ENCODE measurements around the gene RHOT1. TPM values are rescaled to one million over a fixed set of nuclear protein-coding genes. Genes with fewer than 3 reads are reported as not detected.

RHOT1 gene
- total and polyA plus RNA-seq, 12 donors, result 32.5 to 76.6 (median 48.5) TPM

DNA sequence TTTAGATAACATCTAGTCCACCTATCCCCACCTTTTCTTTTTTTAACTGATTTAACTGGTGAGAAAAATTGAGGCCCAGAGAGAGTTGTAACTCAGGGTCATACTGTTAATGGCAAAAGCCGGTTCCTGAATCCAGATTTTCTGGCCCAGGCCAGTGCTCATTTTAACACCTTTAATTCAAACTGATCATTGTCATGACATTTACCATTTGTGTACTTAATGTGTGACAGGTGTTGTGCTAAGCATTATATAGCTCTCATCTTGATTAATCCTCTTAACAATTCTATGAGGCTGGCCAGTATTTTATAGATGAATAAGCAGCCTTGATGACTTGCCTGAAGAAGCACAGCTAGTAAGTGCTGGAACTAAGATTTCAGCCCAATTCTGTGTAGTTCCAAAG, 14.4 kb downstream of the RHOT1 start:
- DNase-seq, result no peak
- no peaks in the 10 kb centered on the region for H3K9me3 ChIP-seq
- H3K27me3 ChIP-seq, result no peaks in the 10 kb centered on the region
- H3K4me1 ChIP-seq, result peaks cover 4 to 43% (median 25%) of the 10 kb centered on the region in 9 donors
- no peak for ATAC-seq
- 75 to 79% methylated on average over 1 of the region's 1 CpG for WGBS, 2 donors
- TF ChIP-seq, protein P1, sequence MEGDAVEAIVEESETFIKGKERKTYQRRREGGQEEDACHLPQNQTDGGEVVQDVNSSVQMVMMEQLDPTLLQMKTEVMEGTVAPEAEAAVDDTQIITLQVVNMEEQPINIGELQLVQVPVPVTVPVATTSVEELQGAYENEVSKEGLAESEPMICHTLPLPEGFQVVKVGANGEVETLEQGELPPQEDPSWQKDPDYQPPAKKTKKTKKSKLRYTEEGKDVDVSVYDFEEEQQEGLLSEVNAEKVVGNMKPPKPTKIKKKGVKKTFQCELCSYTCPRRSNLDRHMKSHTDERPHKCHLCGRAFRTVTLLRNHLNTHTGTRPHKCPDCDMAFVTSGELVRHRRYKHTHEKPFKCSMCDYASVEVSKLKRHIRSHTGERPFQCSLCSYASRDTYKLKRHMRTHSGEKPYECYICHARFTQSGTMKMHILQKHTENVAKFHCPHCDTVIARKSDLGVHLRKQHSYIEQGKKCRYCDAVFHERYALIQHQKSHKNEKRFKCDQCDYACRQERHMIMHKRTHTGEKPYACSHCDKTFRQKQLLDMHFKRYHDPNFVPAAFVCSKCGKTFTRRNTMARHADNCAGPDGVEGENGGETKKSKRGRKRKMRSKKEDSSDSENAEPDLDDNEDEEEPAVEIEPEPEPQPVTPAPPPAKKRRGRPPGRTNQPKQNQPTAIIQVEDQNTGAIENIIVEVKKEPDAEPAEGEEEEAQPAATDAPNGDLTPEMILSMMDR (IDR thresholded peaks at IDR 0.05), result no peak
- H3K4me3 ChIP-seq, result no peak overlapping the region
- no peak overlapping the region for H3K27ac ChIP-seq
- intact Hi-C loops (cut with DNase I), result no loop called here
- peaks cover 0 to 74% (median 12%) of the 10 kb centered on the region in 9 donors for H3K36me3 ChIP-seq

DNA sequence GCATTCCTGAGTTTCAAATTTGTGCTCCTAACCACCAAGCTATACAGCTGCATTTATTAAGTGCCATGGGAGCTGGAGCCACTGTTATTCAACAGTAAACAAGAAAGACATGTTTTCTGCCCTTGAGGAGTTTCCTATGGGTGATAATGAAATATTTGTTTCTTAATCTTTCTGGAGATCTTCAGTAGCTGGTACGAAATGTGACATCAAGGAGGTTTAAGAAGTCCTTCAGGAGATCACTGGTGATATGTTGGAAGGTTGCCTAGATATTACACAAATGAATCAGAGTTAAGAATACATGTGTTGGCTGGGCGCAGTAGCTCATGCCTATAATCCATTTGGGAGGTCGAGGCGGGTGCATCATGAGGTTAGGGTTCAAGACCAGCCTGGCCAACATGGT, 14.9 kb downstream of the RHOT1 start:
- H3K36me3 ChIP-seq, result peaks cover 0 to 77% (median 12%) of the 10 kb centered on the region in 9 donors
- ATAC-seq (no peak), DNase-seq (no peak)
- intact Hi-C loops (cut with DNase I), result no loop called here
- H3K4me1 ChIP-seq, result peaks cover 3 to 37% (median 21%) of the 10 kb centered on the region in 9 donors
- no peak overlapping the region for H3K27ac ChIP-seq
- WGBS, 2 donors, result 85% methylated on average over 4 of the region's 4 CpGs
- H3K4me3 ChIP-seq, result no peak overlapping the region
- H3K27me3 ChIP-seq, result no peaks in the 10 kb centered on the region
- TF ChIP-seq, protein P1 (IDR thresholded peaks at IDR 0.05), result no peak
- no peaks in the 10 kb centered on the region for H3K9me3 ChIP-seq

DNA sequence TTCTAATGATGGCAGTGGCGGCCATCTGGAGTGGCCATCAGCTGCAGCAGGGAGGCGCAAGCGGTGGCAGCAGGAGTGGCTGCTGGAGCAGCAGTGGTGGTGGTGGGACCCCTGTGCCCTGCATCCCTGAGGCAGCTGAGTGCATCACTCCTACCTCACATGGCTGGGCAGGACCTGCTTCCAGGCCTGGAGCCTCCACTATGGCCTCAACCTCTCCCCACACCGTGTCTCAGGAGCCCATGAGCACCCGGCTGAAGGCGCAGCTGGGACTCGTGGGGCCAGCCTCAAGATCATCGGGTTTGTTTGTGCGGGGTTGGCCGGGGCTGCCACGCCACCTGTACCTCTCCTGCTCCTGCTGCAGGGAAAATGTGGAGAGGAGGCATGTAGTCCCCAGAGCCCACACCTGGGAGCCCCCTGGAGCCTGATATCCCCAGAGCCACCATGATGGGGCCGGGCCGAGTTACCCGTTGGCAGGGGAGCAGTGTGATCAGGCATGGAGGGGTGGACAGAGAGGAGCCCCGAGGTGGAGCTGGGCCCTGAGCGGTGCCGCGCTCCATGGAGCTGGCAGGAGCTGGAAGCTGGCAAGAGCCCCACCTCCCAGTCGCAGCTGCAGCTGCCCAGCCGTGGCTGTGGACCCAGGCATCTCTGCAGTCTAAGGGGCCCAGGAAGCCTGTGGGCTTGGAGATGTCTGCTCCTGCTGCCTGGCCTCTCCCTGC, 16.7 kb downstream of the RHOT1 start:
- Histone ChIP-seq H3K27me3 (no peaks in the 10 kb centered on the region), H3K4me1 (peaks cover 0 to 29% (median 14%) of the 10 kb centered on the region in 9 donors), H3K36me3 (peaks cover 0 to 67% (median 8%) of the 10 kb centered on the region in 9 donors), H3K9me3 (no peaks in the 10 kb centered on the region), H3K4me3 (no peak overlapping the region), H3K27ac (no peak overlapping the region)
- intact Hi-C loops (cut with DNase I), result no loop called here
- ATAC-seq, result peak in 7 of 8 donors; percentile 34 to 71 (median 58)
- DNase-seq, result peak in 1 of 2 donors; percentile 30
- TF ChIP-seq, protein P1 (IDR thresholded peaks at IDR 0.05), result no peak
- 82 to 92% methylated on average over 20 of the region's 20 CpGs for whole genome bisulfite sequencing, 2 donors

GRCh38 chr17:32159586-32160438, 17.5 kb downstream of the RHOT1 start:
- Histone ChIP-seq H3K4me3 (no peak overlapping the region), H3K4me1 (peaks cover 0 to 29% (median 14%) of the 10 kb centered on the region in 9 donors), H3K27me3 (no peaks in the 10 kb centered on the region), H3K9me3 (no peaks in the 10 kb centered on the region), H3K27ac (no peak overlapping the region), H3K36me3 (peaks cover 0 to 67% (median 8%) of the 10 kb centered on the region in 9 donors)
- DNase-seq (no peak), ATAC-seq (peak in 7 of 8 donors; percentile 29 to 78 (median 56))
- whole genome bisulfite sequencing, 2 donors, result 84 to 90% methylated on average over 18 of the region's 18 CpGs
- TF ChIP-seq, protein P1 (IDR thresholded peaks at IDR 0.05), result no peak
- intact Hi-C loops (cut with DNase I), result no loop called here
